Activated T-helper 9 cell treated with anti-CD3 and anti-CD28 coated beads, Interleukin-2, amount 50 U/mL, for 16 hours (primary cell): ENCODE data around the gene SUPT3H.
"Not testable (repeated sequence)": the region's sequence is repeated elsewhere in the genome, so short reads cannot be mapped to it uniquely, and the experiment has no call there.

Experiments used
- DNase-seq: peaks from one replicate; pipeline ENCODE4 v3.0.0-alpha.2; 2020; ENCODE audit warnings: low read depth

Gene SUPT3H

DNA sequence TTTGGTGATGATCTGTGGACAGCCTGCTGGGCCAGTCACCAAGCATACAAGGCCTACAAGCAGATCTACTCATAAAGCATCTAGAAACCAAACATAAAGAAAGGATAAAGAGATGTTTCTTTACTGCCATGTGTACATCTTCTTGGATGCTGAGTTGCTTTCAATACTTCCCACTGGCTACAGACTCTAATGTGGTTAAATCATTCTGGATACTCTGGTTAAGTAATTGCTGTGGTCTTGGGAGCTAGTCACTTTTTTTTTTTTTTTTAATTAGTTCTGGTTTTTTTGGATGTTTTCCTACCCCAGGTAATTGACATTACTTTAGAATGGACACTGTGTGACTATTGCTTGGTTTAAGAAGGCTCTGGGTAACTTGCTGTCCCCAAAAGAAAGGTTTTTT lies 265.0 kb downstream of the SUPT3H start:
- no peak for DNase-seq

DNA sequence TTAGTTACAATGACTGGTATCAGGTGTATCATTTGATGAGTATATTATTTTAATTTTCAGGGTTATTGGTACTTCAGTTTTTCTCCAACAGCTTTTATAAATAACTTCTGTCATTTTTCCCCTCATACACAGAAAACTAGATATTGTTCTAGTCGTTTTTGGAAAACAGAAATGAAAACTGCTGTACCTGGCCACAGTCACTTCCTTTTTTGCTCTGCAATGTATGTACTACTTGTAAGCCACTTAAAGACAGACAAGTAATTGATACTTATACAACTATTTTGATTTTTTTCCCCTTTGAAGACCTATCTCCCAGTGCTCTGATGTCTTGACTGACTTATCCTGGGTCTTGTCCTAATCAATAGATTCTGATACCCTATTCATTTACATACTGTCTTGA lies 268.2 kb downstream of the SUPT3H start:
- DNase-seq = no peak

DNA sequence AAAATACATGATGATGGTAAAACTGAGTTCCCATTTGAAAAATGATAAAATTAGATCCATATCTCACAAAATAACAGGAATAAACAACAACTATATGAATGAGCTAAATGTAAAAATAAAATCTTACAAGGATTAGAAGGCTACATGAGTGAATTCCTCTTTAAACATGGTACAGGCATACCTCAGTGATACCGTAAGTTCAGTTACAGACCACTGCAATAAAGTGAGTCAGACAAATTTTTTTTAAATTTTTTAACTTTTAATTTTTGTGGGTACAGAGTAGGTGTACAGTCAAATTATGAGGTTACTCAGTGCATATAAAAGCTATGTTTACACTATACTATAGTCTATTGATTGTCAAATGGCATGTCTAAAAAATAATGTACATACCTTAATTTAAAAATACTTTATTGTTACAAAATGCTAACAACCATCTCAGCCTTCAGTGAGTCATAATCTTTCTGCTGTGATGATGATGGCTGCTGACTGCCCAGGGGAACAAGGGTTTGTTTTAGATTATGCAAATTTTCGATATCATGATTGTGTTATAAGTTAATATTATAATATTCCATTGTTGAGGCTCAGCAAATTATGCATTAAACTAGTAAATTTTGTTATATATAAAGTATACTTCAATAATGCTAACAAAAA lies 272.4 kb downstream of the SUPT3H start:
- no peak for DNase-seq

DNA sequence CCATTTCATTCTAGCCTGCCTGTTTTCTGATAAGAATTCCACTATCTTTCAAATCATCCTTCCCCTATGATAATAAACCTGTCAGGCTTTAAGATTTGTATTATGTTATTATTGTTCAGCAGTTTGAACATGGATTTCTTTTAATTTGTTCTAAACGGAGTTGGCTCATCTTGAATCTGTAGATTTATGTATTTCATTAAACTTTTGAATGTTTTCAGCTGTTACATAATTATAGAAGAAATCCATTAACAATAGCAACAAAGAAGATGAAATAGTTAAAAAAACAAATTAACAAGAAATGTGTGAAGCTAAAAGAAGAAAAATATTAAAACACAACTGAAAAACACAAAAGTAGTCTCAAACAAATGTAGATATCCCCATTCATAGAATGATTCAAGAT lies 273.3 kb downstream of the SUPT3H start:
- DNase-seq = no peak

DNA sequence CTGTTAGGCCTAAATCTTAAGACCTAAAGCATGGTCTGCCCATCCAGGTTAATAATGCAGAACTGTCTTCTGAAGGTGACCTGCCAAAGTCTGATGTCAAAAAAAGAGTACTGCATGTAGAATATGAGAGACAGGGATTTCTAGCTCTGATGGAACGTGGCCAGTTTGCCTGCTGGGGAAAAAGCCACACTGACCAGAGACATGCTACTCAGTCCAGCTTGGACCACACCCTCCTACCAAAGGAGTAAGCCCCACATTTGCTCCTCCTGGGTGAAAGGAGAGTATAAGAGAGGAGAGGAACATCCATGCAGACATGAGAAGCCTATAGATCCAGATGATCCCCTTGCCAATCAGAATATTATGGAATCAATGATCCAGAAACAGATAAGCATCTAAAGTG lies 279.5 kb downstream of the SUPT3H start:
- DNase-seq = no peak

DNA sequence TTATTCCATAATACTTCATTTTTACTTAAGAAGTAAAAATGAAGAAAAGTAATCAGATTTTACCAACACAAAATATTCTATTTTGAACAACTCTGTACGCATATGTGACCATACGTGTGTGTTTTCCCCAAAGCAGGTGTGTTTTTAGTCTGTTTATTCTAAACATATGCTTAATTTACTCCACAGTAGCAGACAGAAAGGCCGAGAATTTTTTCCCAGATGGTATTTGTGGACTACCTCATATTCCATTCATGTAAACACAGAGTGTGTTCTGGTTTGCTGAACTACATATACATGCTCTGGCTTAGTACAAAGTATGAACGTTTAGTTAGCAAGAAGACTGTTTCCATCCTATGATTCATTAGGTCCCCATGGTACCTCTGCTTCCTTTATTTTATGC lies 282.9 kb downstream of the SUPT3H start:
- DNase-seq = no peak

DNA sequence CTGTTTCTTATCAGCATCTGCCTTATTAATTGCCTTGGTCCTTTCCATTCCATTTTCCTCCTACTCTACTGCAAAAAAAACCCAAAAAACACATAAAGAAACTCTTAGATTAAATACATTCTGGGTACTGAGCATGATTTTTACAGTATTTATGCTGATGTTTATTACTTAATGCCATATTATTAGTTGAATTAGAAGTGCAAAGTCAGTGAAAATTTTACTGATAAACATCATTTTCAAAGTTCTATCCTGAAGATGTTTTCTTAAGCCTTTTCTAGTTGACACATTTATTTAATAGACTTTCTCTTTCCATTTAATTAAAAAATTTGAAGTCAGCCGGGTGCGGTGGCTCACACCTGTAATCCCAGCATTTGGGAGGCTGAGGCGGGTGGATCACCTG lies 285.6 kb downstream of the SUPT3H start:
- no peak for DNase-seq

DNA sequence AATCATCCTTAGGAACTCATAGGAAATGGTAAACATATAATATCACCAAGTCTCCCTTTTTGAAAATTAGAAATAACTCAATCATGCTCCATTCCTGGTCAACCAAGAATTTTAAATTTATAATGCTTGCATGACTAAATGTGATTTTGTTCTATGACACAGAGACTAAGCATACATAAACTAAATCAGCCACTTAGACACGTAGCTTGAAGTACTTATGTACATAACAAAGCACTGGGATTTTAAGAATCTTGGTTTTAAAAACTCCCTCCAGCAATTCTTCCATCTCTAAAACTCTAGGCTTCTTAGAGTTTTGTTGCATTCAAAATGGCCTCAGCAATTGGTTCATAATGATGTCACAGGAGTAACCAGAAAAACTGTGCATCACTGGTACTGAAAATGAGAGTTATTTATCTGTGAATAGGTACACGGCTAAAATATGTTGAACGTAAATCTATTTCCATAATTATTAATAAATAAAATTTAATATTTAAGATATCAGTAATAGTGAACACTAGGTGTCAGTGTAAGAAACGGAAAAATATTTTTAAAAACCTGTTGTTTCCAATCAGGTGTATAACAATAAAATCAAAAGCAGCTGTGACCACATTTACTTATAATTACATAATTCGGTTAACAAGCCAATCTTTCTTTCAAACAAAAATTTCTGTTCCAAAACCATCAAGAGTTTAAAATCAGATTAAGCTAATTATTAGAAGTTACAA lies 291.2 kb downstream of the SUPT3H start:
- DNase-seq = no peak

DNA sequence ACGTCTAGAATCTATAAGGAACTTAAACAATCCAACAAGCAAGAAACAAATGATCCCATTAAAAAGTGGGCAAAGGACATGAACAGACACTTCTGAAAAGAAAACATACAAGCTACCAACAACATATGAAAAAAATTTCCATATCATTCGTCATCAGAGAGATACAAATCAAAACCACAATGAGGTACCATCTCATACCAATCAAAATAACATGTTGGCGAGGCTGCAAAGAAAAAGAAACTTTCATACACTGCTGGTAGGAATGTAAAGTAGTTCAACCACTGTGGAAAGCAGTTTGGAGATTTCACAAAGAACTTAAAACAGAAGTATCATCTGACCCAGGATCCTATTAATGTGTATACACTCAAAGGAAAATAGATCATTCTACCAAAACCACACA lies 293.5 kb downstream of the SUPT3H start:
- no peak for DNase-seq

DNA sequence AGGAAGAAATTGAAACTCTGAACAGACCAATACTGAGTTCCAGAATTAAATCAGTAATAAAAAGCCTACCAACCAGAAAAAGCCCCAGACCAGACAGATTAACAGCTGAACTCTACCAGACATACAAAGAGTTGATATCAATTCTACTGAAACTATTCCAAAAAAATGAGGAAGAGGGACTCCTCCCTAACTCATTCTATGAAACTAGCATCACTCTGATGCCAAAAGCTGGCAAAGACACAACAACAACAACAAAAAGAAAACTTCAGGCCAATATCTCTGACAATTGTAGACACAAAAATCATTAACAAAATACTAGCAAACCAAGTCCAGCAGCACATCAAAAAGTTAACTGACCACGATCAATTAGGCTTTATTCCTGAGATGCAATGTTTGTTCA lies 295.6 kb downstream of the SUPT3H start:
- no peak for DNase-seq

DNA sequence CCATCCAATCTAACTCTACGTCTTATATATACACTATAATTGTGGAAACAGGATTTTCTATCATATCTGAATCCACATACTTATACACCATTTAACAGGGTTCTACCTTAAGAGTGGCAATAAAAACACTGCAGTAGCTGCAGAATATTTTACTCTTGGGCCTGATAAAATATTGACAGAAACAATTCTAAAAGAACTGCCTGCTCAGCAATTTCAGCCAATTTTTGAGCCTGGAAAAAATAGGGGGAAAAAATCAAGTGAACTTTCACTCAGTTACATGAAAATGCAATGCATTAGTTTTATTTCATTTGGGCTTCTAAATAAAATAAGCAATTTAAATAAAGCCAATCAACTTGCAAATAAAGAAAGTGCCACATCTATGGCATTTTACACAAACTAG lies 296.1 kb downstream of the SUPT3H start:
- DNase-seq = no peak

DNA sequence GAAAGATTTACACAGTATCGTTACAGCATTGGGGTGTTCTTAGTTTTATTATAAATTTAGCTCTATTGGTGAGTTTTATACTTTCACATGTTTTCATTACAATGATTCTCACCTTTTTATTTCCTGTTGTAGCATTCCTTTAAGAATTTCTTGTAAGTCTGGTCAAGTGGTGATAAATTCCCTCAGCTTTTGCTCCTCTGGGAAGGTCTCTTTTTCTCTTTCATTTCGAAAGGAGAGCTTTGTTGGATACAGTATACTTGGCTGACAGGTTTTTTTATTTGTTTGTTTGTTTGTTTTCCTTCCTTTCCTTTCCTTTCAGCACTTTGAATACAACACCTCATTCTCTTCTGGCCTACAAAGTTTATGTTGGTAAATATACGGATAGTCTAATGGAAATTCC lies 299.3 kb downstream of the SUPT3H start:
- DNase-seq = no peak

DNA sequence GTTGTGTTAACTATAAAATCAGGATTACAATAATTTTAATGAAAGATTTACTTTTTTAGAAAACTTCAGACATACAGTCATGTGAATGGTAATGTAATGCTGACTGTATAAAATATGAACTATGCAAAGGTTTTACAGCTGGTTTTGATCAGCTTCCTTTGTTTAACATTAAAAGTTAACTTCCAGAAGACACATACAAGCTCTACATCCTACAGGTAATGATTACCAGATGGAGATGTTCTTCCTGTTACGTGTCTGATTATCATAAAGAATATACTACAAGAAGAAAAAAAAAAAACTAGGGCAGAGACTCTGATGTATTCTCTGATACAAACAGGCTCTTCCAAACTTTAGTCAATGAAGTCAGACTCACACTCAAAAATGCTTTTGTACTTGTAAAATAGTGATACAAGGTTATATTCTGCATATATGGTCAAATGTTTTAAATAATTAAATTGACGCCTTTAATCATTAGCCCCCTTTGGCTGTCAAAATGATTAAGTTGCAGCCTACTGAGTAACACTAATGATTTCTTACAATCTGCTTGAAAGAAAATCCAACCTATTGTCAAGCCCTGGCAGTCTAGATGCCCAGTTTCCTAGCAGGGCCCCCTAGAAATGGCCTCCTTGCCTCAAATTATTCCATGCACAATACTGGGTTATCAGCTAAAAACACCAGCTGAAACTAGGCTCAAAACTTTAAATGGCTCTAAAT lies 301.4 kb downstream of the SUPT3H start:
- DNase-seq = no peak

DNA sequence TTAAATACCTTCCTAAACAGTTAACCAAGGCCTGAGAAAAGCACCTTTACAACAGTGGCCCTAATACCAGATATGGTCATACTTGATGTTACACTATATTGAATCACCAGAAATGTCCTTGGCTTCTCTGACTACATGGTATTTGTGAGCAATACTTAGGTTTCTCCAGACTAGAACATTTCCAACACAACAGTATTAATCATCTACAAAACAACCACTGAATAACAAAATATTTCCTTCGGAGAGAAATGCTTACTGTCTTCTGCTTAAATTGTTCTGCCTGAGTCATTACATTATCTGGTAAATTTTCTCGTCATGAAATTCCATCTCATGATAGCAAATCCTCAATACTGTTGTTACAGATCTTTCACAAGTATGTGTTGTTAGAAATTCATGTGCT lies 302.5 kb downstream of the SUPT3H start:
- no peak for DNase-seq

DNA sequence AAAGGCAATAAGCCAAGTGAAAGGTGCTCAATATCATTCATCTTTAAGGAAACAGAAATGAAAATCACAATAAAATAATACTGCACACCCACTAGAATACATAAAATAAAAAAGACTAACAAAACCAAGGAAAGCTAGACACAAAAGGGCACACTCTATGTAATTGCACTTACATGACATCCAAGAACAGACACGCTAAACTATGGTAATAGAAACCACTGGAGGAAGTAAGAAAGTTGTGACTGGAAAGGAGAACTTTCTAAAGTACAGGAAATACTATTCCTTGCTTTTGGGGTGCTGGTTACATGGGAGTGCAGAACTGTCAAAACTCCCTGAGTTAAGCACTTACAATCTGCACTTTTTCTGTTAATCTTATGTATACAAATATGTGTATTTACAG lies 303.3 kb downstream of the SUPT3H start:
- DNase-seq = no peak

DNA sequence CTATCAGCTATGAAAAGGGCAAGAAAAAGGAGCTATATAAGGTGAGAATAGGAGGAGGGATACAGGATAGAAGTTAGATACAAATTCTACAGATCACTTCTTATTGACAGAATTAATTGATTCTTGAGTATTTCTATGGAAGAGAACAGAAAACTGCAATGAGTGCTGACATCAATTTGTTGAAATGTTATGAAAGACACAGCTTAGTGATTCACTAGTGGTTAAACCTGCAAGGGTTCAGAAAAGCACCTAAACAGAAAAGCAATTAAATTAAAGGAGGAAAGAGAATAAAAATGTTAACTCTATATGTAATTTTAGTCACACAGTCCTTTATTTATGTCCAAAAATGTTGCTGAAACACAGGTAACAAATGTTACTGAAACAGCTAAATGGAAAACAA lies 304.0 kb downstream of the SUPT3H start:
- DNase-seq = no peak

DNA sequence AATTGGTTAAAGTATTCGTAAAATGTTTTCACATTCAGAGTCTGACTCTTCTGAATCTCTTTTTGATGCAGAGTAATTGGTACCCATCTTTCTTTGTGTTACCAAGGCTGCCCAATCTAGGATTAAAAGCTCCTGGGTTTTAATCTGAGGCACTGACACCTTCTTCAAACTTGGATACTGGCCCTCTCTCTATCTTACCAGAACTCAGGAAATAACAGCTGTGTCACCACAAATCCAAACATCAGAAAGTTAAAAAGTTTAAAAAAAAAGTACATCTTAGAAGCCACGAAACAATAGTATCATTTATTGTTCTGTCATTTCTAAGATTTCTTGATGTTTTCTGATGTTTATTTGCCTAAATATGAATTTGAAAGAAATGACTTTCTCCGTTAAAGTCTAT lies 305.1 kb downstream of the SUPT3H start:
- no peak for DNase-seq

DNA sequence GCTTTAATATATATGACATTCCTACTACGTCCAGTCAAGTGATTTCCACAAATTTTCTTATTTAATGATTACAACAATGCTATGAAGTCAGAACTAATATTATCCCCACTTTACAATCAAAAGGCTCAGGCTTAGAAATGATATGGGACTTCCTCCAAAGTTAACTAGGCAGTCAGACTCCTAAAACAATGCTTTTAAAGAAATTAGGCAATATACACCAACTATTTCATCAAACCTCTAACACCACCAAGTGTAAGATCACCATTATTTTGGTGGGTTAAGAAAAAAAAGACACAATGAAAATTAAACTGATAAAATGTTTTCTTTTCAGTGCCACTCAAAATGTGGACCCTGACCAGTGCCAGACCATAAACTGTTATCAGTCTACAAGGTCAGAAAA lies 305.7 kb downstream of the SUPT3H start:
- no peak for DNase-seq

DNA sequence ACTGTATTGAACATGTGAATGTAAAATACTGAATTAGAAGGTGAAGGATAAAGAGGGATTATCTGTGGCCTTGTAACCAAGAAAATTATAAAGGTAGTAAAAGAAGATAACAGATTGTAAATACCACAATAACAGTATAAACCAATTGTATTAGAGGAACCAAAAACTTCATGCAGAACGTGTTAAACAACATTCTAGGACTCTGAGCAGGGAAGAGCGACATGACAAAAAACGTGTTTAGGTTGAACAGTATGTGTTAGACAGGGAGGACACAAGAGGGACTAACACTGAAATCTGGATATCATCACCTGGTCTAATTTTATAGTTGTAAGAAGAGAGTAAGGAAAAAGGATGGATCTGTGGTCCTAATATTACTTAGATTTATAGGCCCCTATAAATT lies 308.6 kb downstream of the SUPT3H start:
- DNase-seq = no peak

DNA sequence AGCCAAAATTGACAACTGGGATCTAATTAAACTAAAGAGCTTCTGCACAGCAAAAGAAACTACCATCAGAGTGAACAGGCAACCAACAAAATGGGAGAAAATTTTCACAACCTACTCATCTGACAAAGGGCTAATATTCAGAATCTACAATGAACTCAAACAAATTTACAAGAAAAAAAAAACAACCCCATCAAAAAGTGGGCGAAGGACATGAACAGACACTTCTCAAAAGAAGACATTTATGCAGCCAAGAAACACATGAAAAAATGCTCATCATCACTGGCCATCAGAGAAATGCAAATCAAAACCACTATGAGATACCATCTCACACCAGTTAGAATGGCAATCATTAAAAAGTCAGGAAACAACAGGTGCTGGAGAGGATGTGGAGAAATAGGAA lies 310.3 kb downstream of the SUPT3H start:
- not testable (repeated sequence) for DNase-seq

DNA sequence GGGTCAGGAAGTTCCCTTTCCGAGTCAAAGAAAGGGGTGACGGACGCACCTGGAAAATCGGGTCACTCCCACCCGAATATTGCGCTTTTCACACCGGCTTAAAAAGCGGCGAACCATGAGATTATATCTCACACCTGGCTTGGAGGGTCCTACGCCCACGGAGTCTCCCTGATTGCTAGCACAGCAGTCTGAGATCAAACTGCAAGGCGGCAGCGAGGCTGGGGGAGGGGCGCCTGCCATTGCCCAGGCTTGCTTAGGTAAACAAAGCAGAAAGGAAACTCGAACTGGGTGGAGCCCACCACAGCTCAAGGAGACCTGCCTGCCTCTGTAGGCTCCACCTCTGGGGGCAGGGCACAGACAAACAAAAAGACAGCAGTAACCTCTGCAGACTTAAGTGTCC lies 315.1 kb downstream of the SUPT3H start:
- not testable (repeated sequence) for DNase-seq

DNA sequence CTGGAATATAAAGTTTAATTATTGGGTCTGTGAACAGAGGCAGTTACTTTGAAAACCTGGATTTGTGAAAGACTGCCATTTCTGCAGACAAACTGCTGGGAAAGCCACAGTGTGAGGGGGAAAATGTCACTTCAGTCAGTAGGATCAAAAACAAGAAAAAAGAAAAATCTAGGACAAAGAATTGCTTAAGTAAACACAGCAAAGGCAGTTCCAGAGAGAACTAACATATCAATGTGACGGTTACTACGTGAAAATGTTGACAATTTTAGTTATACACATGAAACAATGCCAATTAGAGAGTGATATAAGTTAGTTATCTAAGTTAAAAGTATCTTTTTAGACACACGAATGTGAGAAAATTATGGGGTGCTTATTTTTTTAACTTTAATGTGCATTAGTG lies 320.0 kb downstream of the SUPT3H start:
- no peak for DNase-seq

DNA sequence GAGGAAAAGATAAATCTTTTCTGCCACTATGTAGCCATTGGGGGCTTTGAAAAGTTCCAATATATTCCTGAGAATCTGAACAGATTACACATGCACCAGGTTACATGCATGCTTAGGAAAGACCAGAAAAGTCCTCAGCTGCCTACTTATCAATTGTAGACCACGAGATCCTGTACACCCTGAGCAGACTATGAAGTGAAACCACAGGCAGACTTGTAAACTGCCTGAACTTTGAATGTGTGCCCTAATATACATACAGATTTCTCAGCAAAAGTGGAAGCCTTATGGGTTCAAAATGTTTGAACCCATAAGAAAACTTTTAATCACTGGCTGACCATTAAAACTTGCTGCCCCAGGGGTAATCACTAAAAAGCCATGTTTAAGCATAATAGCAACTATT lies 323.1 kb downstream of the SUPT3H start:
- no peak for DNase-seq

DNA sequence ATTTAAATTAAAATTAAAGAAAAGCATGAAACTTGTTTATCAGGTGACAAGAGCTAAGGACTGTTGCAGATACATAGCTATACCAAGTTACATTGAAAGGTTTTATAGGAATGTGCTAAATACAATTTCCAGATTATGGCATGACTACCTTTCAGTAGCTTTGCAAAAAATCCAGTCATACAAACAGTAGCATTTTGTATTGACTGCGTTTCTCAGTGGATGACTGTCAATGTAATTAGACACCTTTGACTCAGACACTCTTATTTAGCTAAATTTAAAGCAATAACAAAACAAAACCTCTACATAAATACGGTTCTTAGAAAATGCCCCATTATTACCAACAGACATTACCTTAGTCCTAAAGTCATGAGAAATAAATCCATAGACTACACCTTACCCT lies 325.4 kb downstream of the SUPT3H start:
- DNase-seq = no peak
